ENCODE results near the gene BAG3.

DNA sequence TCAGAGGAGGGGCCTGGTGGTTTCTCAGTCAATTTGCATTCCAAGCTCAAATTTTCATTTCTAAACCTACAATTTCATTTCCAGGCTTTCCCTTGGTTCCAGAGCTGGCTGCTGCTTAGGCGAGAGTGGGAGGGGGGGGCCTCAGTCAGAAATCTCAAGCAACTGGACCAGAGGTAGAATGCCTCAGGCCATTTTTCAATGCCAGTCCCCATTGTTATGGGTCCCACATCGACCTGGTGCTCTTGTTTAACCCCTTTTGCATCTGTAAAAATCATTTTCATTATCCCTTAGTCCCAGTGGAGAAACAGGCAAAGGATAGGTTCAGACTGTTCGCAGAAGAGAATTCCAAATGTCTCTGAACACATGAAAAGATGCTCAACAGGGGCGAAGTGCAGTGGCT is 13.5 kb upstream of the BAG3 start:
- TF ChIP-seq, protein P1, sequence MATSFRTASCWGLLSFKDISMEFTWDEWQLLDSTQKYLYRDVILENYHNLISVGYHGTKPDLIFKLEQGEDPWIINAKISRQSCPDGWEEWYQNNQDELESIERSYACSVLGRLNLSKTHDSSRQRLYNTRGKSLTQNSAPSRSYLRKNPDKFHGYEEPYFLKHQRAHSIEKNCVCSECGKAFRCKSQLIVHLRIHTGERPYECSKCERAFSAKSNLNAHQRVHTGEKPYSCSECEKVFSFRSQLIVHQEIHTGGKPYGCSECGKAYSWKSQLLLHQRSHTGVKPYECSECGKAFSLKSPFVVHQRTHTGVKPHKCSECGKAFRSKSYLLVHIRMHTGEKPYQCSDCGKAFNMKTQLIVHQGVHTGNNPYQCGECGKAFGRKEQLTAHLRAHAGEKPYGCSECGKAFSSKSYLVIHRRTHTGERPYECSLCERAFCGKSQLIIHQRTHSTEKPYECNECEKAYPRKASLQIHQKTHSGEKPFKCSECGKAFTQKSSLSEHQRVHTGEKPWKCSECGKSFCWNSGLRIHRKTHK (tag by site-specific recombination; IDR thresholded peaks at IDR 0.05), result no peak
- TF ChIP-seq, protein P2, sequence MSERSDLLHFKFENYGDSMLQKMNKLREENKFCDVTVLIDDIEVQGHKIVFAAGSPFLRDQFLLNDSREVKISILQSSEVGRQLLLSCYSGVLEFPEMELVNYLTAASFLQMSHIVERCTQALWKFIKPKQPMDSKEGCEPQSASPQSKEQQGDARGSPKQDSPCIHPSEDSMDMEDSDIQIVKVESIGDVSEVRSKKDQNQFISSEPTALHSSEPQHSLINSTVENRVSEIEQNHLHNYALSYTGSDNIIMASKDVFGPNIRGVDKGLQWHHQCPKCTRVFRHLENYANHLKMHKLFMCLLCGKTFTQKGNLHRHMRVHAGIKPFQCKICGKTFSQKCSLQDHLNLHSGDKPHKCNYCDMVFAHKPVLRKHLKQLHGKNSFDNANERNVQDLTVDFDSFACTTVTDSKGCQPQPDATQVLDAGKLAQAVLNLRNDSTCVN (tag by site-specific recombination; optimal IDR thresholded peaks at IDR 0.05), result no peak
- TF ChIP-seq ZNF585B (tag by site-specific recombination; IDR thresholded peaks at IDR 0.05) (no peak), ZNF24 (tag by site-specific recombination; IDR thresholded peaks at IDR 0.05) (no peak), MYNN (tag by site-specific recombination; IDR thresholded peaks at IDR 0.05; ENCODE audit: borderline replicate concordance) (no peak), ZNF350 (tag by site-specific recombination; IDR thresholded peaks at IDR 0.05) (no peak), ZNF416 (tag by site-specific recombination; IDR thresholded peaks at IDR 0.05) (no peak), SP2 (tag by site-specific recombination; IDR thresholded peaks at IDR 0.05) (no peak), YY1 (tag by site-specific recombination; IDR thresholded peaks at IDR 0.05) (no peak)
- TF ChIP-seq, protein P3, sequence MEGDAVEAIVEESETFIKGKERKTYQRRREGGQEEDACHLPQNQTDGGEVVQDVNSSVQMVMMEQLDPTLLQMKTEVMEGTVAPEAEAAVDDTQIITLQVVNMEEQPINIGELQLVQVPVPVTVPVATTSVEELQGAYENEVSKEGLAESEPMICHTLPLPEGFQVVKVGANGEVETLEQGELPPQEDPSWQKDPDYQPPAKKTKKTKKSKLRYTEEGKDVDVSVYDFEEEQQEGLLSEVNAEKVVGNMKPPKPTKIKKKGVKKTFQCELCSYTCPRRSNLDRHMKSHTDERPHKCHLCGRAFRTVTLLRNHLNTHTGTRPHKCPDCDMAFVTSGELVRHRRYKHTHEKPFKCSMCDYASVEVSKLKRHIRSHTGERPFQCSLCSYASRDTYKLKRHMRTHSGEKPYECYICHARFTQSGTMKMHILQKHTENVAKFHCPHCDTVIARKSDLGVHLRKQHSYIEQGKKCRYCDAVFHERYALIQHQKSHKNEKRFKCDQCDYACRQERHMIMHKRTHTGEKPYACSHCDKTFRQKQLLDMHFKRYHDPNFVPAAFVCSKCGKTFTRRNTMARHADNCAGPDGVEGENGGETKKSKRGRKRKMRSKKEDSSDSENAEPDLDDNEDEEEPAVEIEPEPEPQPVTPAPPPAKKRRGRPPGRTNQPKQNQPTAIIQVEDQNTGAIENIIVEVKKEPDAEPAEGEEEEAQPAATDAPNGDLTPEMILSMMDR (tag by site-specific recombination; IDR thresholded peaks at IDR 0.05), result no peak
- TF ChIP-seq, protein P4, sequence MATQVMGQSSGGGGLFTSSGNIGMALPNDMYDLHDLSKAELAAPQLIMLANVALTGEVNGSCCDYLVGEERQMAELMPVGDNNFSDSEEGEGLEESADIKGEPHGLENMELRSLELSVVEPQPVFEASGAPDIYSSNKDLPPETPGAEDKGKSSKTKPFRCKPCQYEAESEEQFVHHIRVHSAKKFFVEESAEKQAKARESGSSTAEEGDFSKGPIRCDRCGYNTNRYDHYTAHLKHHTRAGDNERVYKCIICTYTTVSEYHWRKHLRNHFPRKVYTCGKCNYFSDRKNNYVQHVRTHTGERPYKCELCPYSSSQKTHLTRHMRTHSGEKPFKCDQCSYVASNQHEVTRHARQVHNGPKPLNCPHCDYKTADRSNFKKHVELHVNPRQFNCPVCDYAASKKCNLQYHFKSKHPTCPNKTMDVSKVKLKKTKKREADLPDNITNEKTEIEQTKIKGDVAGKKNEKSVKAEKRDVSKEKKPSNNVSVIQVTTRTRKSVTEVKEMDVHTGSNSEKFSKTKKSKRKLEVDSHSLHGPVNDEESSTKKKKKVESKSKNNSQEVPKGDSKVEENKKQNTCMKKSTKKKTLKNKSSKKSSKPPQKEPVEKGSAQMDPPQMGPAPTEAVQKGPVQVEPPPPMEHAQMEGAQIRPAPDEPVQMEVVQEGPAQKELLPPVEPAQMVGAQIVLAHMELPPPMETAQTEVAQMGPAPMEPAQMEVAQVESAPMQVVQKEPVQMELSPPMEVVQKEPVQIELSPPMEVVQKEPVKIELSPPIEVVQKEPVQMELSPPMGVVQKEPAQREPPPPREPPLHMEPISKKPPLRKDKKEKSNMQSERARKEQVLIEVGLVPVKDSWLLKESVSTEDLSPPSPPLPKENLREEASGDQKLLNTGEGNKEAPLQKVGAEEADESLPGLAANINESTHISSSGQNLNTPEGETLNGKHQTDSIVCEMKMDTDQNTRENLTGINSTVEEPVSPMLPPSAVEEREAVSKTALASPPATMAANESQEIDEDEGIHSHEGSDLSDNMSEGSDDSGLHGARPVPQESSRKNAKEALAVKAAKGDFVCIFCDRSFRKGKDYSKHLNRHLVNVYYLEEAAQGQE (tag by site-specific recombination; IDR thresholded peaks at IDR 0.05), result no peak
- TF ChIP-seq, protein P5, sequence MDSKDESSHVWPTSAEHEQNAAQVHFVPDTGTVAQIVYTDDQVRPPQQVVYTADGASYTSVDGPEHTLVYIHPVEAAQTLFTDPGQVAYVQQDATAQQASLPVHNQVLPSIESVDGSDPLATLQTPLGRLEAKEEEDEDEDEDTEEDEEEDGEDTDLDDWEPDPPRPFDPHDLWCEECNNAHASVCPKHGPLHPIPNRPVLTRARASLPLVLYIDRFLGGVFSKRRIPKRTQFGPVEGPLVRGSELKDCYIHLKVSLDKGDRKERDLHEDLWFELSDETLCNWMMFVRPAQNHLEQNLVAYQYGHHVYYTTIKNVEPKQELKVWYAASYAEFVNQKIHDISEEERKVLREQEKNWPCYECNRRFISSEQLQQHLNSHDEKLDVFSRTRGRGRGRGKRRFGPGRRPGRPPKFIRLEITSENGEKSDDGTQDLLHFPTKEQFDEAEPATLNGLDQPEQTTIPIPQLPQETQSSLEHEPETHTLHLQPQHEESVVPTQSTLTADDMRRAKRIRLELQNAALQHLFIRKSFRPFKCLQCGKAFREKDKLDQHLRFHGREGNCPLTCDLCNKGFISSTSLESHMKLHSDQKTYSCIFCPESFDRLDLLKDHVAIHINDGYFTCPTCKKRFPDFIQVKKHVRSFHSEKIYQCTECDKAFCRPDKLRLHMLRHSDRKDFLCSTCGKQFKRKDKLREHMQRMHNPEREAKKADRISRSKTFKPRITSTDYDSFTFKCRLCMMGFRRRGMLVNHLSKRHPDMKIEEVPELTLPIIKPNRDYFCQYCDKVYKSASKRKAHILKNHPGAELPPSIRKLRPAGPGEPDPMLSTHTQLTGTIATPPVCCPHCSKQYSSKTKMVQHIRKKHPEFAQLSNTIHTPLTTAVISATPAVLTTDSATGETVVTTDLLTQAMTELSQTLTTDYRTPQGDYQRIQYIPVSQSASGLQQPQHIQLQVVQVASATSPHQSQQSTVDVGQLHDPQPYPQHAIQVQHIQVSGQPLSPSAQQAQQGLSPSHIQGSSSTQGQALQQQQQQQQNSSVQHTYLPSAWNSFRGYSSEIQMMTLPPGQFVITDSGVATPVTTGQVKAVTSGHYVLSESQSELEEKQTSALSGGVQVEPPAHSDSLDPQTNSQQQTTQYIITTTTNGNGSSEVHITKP (tag by site-specific recombination; IDR thresholded peaks at IDR 0.05), result no peak
- TF ChIP-seq, protein P6, sequence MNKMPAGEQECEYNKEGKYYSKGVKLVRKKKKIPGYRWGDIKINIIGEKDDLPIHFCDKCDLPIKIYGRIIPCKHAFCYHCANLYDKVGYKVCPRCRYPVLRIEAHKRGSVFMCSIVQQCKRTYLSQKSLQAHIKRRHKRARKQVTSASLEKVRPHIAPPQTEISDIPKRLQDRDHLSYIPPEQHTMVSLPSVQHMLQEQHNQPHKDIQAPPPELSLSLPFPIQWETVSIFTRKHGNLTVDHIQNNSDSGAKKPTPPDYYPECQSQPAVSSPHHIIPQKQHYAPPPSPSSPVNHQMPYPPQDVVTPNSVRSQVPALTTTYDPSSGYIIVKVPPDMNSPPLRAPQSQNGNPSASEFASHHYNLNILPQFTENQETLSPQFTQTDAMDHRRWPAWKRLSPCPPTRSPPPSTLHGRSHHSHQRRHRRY (tag by site-specific recombination; IDR thresholded peaks at IDR 0.05), result no peak

Data from HEK293 (cell line).